Activated CD4-positive, alpha-beta T cell treated with anti-CD3 and anti-CD28 coated beads for 48 hours (primary cell): ENCODE results near the gene TBC1D2B.

ENCODE experiments used
- DNase-seq: peaks from one replicate; pipeline ENCODE4 v3.0.0-alpha.2; 2020

TBC1D2B gene

DNA sequence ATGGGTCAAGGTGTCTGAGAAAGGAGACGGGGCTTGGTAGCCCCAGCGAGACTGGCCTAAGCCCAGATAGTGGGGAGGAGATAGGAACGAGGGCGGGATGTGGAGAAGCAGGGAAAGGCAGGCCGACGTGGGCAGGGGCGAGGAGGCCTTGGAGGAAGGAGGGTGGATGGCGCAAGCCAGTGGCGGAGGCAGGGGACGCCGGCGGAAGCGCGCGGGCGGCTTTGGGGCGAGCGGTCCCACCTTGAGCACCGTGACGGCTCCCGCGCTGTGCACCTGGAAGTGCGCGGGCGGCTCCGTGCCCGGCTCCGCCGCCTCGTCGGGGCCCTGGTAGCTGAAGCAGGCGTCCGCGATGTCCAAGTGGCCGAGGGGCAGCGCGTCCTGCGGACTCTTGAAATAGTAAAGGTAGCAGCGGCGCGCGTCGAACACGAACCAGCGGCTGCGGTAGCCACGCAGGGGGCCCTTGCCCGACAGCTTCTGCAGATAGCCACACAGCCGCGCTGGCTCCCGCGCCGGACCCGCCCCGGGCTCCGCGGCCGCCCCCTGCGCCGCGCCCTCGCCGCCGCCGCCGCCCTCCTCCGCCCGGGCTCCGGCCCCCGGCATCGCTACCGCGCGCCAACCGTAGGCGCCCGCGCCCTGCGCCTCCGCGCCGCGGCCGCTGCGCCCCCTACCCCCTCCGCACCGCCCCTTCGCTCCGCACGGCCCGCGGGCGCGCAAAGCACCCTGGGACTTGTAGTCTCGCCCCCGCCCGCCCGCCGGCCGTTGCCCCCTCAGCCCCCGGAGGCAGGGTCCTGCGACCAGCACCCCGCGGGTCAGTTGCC, at the start of gene TBC1D2B:
Gene TBC1D2B, minus strand, starts transcription at position 659 of the 818 bp plus-strand sequence. Its CDS starts 59 bp downstream, at position 600.
- peak; percentile 77 for DNase-seq

DNA sequence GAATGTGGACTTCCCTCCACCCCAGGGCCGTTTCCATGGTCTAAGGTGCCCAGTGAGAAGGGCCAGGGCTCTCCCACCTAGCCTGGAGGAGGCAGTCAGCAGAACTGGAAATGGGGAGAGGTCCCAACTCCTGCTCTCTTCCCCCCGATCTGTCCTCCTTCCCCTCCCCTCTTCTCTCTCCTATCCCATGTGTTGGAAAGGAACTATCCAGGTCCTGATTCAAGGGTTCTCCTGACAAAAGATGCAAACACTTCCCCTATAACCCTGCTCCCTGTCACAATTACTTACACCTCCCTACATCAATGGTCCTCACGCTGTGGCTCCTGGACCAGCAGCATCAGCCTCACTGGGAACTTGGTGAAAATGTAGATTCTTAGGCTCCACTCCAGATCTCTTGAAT, 47.8 kb upstream of the TBC1D2B start:
- no peak for DNase-seq

DNA sequence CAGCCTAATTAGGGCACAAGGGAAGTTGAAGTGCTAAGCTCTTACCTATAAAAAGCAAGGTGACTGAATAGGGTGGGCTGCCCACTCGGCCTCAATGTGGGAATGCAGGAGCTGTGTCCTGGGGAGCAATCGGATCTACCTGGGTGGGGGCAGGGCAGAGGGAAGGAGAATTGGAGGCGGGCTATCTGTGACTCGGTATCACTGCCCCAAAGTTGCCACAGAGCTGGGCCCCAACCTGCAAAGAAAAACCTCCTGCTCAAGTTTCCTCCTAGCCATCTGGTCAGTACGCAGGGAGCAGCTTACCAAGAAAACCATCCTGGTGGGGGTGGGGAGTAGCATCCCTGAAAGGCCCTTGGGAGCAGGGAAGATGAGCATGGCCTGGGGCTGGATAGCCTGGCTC, 43.0 kb upstream of the TBC1D2B start:
- no peak for DNase-seq

DNA sequence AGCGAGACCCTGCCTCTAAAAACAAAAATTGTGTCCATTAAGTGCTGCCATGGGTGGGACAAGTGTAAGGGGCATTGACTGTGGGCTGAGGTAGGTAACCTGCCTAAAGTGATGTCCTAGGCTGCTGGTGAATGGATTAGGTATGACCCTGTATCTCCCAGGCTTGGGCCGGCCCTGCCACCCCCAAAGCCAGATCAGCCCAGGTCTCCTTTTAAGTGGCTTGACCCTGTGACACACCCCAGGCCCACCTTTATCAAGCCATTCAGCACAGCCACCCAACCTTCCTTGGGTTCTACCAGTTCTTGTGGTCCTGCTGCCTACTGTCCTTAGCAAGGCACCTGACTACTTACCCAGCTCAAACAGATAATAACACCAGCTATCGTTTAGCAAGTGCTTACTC, 35.0 kb upstream of the TBC1D2B start:
- no peak for DNase-seq

DNA sequence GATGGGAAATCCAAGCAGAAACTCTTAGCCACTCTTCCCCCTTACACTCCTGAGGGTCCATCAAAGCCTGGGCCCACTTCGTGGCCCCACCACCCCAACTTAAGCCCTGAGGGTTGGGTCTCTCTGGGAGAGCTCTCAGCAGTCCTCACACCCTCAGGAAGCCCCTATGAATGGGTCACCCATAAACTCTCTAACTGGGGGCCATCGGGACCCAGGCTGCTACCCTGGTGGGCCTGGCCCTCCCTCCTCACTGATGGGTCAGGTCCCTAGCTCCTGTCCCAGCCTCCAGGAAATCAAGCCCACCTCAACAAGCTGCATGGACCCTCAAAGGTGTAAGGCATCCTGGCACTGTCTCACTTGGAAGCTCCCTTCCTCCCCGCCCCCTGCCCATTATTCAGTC, 34.3 kb upstream of the TBC1D2B start:
- DNase-seq, result no peak

DNA sequence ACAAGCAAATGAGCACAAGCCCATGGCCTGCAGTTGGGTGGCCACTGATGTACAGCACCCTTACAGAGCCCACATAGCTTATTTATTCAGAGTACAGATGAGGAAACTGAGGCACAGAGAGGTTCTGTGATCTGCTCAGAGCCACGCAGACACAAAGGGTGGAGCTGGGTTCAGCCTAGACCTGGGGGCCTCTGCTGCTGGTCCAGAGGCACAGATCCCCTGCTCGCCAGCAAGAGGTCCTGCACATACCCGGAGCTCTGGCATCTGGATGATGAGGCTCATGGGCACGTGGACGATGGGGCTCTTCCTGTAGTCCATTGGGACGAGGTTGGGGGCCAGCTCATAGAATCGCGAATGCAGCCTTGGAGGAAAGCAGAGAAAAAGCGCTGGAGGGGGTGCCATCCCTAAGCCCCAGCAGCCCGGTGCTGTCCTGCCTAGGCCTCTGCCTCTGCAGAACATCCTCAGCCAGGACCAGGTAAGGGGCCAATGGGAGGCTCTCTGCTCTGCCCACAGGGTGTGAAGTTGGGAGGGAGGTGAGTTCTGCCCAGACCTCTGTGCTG, 33.5 kb upstream of the TBC1D2B start:
- DNase-seq, result no peak

DNA sequence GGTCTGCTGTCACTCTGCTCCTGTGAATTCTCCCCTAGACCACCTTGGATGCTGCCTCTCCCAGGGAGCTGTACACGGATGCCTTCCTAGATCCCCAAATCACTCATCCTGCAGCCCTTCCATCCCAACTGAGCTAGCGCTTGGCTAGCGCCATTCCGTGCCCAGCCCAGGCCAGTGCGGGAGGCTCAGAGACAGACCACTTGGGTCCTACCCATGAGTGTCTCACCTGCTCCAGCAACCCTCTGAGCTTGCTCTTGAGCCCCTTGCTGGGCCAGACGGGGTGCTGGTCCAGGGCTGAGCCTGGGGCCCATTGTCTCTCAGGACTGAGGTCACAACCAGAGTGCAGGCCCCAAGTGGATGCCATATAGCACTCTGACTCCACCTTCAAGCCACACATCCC, 32.6 kb upstream of the TBC1D2B start:
- DNase-seq, result no peak

DNA sequence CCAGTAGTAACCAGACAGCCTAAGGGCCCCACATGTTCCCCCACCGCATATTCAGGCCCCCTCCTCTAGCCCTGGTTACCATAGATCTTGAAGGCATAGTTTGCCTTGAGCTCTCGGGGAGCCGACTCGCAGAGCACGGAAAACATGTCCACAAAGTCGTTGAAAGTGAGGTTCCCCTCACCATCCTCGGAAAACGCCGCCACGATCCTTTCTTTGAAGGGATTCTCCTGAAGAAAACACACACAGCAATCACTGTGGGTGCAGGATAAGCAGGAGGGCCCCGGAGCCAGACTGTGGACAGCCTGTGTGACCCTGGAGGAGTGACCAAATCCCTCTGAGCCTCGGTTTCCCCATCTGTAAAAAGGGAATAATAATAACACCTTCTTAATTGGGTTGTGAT, 31.6 kb upstream of the TBC1D2B start:
- DNase-seq, result no peak

DNA sequence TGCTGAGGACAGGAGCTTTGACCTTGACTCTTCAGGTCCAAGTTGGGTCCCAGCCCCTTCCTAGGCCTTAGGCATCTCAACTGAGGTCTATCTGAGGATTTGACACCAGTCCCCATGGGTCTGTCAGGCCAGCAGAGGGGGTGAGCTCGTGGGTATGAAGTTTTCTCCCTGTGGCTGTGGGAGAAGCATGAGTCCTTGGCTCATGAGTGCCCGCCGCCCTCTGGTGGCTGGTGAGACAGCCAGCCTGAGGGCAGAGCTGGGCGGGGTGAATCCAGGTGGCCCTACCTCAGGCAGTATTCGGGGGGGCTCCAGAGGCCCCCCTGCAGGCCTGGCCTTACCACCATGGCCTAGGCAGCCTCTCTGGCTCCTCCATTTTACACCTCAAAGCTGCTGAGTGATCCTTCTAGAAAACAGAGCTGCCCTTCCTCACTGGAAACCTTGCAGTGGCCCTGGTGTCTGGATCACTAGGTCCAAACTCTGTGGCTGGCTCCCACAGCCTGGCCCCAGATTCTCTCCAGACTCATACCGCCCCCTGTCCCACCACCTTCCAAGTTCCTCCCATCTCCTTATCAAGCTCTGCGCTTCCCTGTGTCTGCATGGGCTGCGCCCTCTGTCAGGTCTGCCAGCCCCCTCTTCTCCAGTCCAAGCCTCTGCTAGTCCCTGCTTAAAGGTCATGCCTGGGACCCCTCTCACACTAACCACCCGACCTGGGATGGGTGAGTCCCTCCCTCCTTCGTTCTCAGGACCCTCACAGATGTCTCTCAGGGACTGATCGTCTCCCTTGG, 31.0 kb upstream of the TBC1D2B start:
- peak; percentile 89 for DNase-seq

DNA sequence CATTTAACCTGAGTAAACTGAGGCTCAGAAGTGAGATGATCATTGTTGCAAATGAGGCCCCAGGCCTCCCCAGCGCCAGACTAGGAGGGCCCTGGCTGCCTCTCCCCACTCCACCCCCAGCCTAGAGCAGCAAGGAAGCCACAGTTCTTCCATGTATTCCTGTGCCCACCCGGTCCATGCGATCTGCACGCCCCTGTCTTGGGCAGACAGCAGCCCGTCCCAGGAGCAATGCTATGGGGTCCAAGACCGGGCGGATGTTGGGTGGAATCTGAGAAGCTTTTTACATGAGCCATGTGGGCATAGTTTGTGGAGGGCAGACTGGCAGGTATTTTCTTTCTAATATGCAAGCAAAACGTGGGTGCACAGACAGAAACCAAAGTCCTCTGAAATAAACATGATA, 30.0 kb upstream of the TBC1D2B start:
- no peak for DNase-seq

DNA sequence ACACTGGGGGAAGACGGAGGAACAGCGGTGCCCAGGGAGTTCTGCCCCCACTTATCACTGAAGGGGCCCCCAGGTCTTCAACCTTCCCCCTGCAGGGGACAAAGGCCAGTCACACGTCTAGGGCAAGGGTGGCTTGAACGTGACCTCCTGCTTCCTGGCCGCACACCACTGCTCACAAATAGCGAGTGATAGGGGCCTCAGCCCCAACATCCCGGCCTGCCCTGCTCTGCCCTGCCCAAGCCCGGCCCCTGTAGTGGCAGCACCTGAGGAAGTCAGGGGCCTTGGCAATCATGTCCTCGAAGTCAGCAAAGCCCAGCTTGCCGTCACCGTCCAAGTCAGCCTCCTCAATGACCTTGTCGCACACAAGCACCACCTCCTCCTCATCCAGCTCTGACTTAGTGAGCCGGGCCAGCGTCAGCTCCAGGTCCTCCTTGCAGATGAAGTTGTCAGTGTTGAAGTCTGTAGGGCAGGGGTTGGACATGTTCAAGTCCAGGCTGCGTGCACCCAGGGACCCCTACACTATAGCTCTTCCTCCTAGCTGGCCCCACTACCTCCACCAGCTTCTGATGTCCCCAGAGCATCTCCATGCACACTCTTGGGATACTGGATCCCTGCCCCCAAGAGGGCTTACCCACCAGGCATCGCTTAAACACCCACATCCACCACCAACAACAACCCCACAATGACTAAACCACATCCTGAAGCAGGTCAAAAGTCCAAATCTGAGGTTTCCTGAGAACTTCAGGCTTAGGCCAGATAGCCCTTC, 28.1 kb upstream of the TBC1D2B start:
- DNase-seq, result no peak

DNA sequence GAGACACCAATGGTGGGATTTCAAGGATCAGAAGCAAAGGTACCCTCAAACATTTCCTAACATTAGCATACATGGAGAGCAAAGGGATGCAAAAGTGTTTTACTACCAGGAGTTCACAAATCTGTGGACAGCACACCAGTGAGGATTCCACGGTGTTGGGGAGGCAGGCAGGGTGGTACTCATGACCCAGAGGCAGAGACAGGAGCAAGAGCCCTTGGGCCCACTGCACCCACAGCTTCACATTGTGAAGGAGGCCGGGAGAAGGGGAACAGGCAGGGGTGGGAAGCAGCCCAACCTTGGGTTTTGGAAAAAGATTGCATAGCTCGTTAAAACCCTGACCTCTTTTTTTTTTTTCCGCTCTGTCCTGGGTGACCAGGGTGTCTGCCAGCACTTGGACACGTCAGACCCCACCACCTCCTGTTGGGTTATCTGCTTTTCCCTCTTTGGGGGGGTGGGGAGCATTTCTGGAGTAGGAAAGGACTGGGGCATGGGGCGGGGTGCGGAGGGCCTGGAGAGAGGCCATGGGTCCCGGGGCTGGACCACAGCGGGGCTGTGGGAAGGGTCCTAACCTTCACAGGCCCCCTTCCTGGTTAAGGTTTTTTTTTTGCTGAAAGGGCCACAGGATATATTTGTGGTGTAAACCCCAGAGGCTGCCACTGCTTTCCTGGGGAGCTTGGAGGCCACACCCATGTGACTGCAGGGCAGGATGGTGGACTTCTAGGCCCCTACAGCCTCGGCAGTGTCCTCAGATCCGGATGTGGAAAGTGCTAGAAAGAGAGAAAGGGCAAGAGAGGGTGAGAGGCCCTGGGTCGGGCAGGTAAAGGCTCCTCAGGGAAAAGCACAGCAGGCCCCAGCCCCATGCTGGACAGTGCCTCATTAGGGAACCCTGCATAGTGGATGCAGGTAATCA, 27.3 kb upstream of the TBC1D2B start:
- DNase-seq, result no peak

DNA sequence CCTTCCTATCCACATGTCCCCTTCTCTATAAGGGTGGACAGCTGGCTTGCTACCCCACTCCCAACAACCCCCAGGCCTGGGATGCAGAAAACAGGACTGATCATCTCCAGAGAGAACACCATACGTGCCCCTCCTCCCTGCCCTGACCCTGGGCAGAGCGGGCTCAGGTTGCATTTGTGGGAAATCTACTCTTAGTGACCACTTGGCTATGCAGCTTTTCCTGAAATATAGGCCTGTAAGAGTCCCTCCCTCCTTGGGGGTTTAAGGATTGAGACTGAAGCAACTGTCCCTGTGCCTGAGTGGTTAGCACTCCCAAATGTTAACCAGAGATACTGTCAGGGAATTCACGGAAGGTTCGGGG, 26.6 kb upstream of the TBC1D2B start:
- no peak for DNase-seq

DNA sequence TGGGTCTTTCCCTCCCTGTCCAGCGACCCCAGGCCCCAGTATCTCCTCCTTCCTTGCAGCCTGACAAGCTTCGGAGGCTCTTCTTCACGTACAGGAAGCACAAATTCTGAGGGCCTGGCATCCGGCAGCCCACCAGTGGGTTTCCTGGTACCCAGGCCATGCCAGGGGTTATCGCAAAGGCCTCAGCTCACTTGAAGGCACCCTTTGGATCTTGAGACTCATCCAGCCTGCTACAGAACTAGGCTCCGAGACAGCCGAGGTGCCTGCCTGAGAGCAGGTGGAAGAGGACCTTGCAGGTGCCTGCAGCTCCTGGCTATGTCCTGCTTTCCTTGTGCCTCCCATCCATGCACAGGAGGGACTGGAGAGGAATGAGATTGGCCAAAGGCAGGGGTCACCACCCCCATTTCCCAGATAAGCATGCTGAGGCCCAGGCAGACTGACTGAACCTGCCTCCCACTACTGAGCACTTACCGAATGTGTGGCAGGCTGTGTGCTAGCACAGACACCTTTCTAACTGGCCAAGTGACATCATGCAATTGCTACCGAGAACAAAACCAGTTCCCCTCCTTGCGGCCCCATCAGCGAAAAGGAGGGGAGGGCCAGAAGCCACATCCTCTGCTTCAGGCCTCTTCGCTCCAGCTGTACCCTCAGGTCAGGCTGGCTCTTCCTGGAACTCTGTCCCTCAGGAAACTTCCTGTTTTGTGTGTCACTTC, 26.1 kb upstream of the TBC1D2B start:
- peak; percentile 75 for DNase-seq

DNA sequence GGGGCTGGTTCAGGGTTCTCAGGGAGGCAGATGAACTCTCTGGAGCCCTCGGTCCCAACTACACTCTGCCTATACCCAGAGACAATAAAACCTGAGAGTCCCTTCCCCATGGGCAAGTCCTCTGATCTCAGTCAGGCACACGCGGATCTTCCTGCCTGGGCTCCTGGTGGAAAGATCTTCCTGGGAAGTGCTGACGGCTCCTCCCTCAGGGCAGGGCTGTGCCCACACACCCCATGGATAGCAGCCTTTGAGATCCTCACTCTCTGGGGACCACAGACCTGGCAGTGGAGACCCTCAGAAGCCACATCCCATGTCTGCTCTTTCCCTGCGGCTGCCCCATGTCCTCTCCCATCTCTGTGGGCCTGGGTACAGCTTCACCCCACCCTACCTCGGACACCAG, 25.2 kb upstream of the TBC1D2B start:
- no peak for DNase-seq

DNA sequence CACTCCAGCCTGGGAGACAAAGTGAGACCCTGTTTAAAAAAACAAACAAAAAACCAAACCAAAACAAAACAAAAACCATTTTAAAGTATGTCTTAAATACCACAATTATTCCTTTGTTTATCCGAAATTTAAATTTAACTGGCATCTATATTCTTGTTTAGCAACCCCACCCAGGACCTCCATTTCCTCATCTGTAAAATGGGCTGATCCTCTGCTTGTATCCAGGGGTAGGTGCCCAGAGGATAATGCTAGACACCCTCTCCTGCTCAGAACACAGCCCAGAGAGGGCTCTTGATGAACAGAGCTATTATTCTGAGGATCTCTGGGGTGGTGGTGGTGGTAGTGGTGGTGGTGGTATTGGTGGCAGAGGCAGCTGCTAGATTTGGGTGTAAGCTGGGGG, 24.7 kb upstream of the TBC1D2B start:
- no peak for DNase-seq

DNA sequence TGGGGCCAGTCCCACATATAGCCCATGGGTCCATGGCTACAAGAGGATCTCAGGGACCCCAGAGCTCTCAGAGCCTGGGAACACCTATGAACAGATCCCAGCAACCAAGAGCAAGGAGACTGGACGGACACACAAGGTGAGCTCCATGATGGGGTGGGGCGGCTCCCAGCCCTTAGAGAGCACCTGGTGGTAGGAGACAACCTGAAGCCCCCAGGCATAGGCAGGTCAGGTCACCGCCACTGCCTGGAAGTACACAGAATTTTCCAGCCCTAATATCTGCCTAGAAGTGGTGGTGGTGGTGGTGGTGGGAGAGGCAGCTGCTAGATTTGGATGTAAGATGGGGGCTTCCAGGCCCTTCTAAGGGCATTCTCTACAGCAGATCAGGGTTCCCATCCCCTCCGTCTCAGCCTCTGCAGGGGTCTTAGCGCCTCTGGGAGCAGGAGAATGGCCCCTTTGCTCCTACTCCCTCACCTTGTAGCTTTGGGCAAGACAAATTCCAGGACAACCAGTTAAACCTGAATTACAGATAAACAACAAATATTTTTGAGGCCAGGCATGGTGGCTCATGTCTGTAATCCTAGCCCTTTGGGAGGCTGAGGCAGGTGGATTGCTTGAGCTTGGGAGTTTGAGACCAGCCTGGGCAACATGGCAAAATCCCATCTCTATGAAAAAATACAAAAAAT, 24.1 kb upstream of the TBC1D2B start:
- DNase-seq, result no peak

DNA sequence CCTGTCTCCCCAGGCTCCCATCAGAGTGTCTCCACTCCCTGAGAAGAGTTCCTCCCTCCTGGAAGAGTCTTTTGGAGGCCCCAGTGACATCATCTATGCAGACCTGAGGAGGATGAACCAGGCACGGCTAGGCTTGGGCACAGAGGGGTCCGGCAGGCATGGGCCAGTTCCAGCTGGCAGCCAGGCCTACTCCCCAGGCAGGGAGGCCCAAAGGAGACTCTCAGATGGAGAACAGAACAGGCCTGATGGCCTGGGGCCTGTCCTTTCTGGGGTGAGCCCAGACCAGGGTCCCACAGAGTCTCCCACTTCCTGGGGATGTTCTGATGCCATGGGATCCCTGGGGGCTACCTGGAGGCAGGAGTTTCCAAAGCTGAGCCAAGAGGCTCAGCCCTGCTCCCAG, 23.4 kb upstream of the TBC1D2B start:
- no peak for DNase-seq

DNA sequence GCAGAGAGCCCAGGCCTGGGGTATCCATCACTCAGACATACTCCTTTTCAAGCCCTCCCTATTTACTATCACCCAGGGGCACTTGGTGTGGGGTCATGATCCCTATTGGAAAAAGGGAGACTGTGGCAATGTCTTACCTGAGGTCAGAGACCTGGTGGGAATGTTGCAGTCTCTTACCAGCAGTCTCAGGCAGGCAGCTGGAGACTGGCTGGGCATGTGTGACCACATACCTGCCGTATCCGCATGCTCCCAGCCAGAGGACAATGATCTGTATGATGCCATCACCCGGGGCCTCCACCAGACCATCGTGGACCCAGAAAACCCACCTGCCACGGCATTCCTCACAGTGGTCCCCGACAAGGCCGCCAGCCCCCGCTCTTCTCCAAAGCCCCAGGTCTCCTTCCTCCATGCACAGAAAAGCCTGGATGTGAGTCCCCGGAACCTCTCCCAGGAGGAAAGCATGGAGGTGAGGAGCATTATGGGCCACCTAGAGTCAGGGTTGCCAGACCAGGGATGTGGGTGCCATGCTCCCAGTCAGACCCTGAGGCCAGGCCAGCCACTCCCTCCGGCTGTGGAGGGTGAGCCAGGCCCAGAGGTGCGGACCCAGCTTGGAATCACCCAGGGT, 20.7 kb upstream of the TBC1D2B start:
- no peak for DNase-seq

DNA sequence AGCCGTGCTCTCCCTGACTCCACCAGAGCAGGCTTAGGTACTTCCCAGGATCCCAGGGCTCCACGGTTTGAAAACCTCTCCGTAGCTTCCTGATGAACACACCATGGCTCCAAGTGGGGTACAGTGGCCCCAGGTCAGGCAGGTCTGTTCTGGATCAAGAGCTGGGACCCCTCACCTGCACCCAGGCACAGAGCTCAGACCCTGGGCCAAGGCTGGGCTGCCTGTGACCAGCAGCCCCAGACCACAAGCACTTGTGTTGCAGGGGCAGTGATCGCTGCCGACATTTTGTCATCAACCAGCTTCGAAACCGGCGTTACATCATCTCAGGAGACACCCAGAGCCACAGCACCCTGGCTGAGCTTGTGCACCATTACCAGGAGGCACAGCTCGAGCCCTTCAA, 20.2 kb upstream of the TBC1D2B start:
- no peak for DNase-seq
